ENCODE results near the gene TMEM258.

GRCh38 chr11:61778920-61779650 is 13.3 kb downstream of the TMEM258 start:
- TF ChIP-seq CTCF (IDR thresholded peaks at IDR 0.05) (no peak), POLR2A (IDR thresholded peaks at IDR 0.05) (no peak), POLR2AphosphoS5 (IDR thresholded peaks at IDR 0.05; ENCODE audit: insufficient read depth in 1 of 2, low read depth in 1 of 2) (no peak)
